ENCODE results near the gene C6orf89. TPM values are rescaled to one million over a fixed set of nuclear protein-coding genes. Genes with fewer than 3 reads are reported as not detected.
"Not testable (repeated sequence)": the region's sequence is repeated elsewhere in the genome, so short reads cannot be mapped to it uniquely, and the experiment has no call there.

Gene C6orf89
- total RNA-seq, 1 donor from 2014 or later: 57.4 TPM

DNA sequence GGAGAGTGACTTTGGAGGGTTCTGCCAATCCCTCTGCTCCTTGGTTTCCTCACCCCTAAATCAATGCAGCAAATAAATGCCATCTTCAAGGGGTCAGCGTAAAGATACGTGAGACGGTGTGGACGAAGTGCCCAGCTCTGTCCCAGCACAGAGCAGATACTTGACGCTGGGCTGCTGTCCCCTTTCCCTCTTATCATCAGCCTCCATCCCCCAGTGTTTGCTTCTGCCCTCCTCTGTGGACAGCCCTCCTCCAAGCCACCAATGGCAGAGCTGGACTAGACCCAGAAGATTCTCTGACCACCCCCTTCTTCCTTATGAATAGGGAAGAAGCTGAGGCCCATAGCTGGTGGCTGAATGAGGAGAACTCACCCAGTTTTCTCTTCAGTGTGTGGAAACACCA lies 51.1 kb downstream of the C6orf89 start:
- H3K4me1 Mint-ChIP-seq (ENCODE audit: low read depth): peaks cover 64% of the 10 kb centered on the region
- TF ChIP-seq, protein P1, sequence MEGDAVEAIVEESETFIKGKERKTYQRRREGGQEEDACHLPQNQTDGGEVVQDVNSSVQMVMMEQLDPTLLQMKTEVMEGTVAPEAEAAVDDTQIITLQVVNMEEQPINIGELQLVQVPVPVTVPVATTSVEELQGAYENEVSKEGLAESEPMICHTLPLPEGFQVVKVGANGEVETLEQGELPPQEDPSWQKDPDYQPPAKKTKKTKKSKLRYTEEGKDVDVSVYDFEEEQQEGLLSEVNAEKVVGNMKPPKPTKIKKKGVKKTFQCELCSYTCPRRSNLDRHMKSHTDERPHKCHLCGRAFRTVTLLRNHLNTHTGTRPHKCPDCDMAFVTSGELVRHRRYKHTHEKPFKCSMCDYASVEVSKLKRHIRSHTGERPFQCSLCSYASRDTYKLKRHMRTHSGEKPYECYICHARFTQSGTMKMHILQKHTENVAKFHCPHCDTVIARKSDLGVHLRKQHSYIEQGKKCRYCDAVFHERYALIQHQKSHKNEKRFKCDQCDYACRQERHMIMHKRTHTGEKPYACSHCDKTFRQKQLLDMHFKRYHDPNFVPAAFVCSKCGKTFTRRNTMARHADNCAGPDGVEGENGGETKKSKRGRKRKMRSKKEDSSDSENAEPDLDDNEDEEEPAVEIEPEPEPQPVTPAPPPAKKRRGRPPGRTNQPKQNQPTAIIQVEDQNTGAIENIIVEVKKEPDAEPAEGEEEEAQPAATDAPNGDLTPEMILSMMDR (IDR thresholded peaks at IDR 0.05): no peak
- H3K9me3 Mint-ChIP-seq (ENCODE audit: low read depth): no peaks in the 10 kb centered on the region
- no peak for DNase-seq (ENCODE audit: low spot score)
- H3K27me3 Mint-ChIP-seq (ENCODE audit: low read depth): no peaks in the 10 kb centered on the region
- H3K27ac Mint-ChIP-seq (ENCODE audit: unreplicated experiment): peak overlapping the region; percentile 78
- H3K36me3 Mint-ChIP-seq (ENCODE audit: low read depth): no peaks in the 10 kb centered on the region
- no peak overlapping the region for H3K4me3 Mint-ChIP-seq (ENCODE audit: unreplicated experiment)

DNA sequence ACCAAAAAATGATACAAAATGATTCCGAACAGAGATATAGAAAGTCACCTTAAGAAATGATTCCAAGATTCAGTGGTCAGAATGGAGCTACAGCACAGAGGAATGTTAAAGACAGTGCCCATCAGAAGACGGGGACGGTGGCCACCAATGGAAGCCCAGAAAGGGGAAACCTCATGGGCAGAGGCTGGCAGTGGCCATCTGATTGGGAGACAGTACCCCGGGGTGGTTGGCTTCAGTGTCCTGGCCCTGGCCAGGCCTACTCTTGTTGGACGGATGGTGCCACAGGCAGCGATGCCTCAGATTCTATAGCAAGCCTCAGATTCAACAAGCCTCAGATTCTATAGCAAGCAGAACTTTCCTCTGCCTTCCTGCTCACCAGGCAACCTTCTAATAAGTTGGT lies 52.1 kb downstream of the C6orf89 start:
- H3K4me3 Mint-ChIP-seq (ENCODE audit: unreplicated experiment): no peak overlapping the region
- no peaks in the 10 kb centered on the region for H3K9me3 Mint-ChIP-seq (ENCODE audit: low read depth)
- TF ChIP-seq, protein P1 (IDR thresholded peaks at IDR 0.05): no peak
- no peak for DNase-seq (ENCODE audit: low spot score)
- peaks cover 55% of the 10 kb centered on the region for H3K4me1 Mint-ChIP-seq (ENCODE audit: low read depth)
- no peaks in the 10 kb centered on the region for H3K36me3 Mint-ChIP-seq (ENCODE audit: low read depth)
- H3K27me3 Mint-ChIP-seq (ENCODE audit: low read depth): no peaks in the 10 kb centered on the region
- peak overlapping the region; percentile 34 for H3K27ac Mint-ChIP-seq (ENCODE audit: unreplicated experiment)

GRCh38 chr6:36938536-36938935 lies 52.8 kb downstream of the C6orf89 start:
- Mint-ChIP-seq H3K4me3 (ENCODE audit: unreplicated experiment) (no peak overlapping the region), H3K36me3 (ENCODE audit: low read depth) (no peaks in the 10 kb centered on the region), H3K4me1 (ENCODE audit: low read depth) (peaks cover 48% of the 10 kb centered on the region), H3K9me3 (ENCODE audit: low read depth) (no peaks in the 10 kb centered on the region), H3K27ac (ENCODE audit: unreplicated experiment) (peak overlapping the region; percentile 49), H3K27me3 (ENCODE audit: low read depth) (peaks cover 1% of the 10 kb centered on the region)
- DNase-seq (ENCODE audit: low spot score): no peak
- TF ChIP-seq, protein P1 (IDR thresholded peaks at IDR 0.05): no peak

GRCh38 chr6:36939005-36939404 lies 53.3 kb downstream of the C6orf89 start:
- H3K36me3 Mint-ChIP-seq (ENCODE audit: low read depth); H3K9me3 Mint-ChIP-seq (ENCODE audit: low read depth); H3K4me3 Mint-ChIP-seq (ENCODE audit: unreplicated experiment); H3K27me3 Mint-ChIP-seq (ENCODE audit: low read depth); DNase-seq (ENCODE audit: low spot score): not testable (repeated sequence)
- Mint-ChIP-seq H3K27ac (ENCODE audit: unreplicated experiment) (peak overlapping the region; percentile 77), H3K4me1 (ENCODE audit: low read depth) (peaks cover 44% of the 10 kb centered on the region)

DNA sequence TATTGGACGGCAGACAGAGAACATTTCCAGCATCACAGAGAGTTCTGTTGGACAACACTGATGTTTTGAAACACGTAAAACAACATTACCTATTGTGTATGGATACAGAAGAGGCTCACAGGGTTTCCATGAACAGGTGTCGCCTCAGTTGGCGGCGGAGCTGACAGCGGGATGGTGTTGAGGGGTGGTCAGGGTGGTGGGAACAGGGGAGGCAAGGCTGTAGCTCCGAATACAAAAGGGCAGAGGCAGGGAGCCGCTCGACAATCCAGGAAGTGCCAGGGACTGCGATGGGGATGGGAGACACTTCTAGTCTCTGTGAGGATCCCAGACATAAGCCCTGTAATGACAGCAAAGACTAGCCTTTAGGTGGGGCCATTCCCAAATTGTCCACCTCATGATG lies 54.3 kb downstream of the C6orf89 start:
- TF ChIP-seq, protein P1 (IDR thresholded peaks at IDR 0.05): no peak
- H3K9me3 Mint-ChIP-seq (ENCODE audit: low read depth): no peaks in the 10 kb centered on the region
- peaks cover 1% of the 10 kb centered on the region for H3K27me3 Mint-ChIP-seq (ENCODE audit: low read depth)
- no peaks in the 10 kb centered on the region for H3K36me3 Mint-ChIP-seq (ENCODE audit: low read depth)
- H3K27ac Mint-ChIP-seq (ENCODE audit: unreplicated experiment): no peak overlapping the region
- H3K4me1 Mint-ChIP-seq (ENCODE audit: low read depth): peaks cover 40% of the 10 kb centered on the region
- H3K4me3 Mint-ChIP-seq (ENCODE audit: unreplicated experiment): no peak overlapping the region
- DNase-seq (ENCODE audit: low spot score): no peak

DNA sequence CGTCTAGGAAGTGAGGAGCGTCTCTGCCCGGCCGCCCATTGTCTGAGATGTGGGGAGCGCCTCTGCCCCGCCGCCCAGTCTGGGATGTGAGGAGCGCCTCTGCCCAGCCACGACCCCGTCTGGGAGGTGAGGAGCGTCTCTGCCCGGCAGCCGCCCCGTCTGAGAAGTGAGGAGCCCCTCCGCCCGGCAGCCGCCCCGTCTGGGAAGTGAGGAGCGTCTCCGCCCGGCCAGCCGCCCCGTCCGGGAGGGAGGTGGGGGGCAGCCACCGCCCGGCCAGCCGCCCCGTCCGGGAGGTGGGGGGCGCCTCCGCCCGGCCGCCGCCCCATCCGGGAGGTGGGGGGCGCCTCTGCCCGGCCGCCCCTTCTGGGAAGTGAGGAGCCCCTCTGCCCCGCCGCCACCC lies 55.8 kb downstream of the C6orf89 start:
- not testable (repeated sequence) for H3K4me3 Mint-ChIP-seq (ENCODE audit: unreplicated experiment); H3K36me3 Mint-ChIP-seq (ENCODE audit: low read depth); H3K27ac Mint-ChIP-seq (ENCODE audit: unreplicated experiment); H3K27me3 Mint-ChIP-seq (ENCODE audit: low read depth); H3K9me3 Mint-ChIP-seq (ENCODE audit: low read depth); DNase-seq (ENCODE audit: low spot score)
- H3K4me1 Mint-ChIP-seq (ENCODE audit: low read depth): peaks cover 26% of the 10 kb centered on the region

GRCh38 chr6:36942329-36942728 lies 56.6 kb downstream of the C6orf89 start:
- not testable (repeated sequence) for H3K36me3 Mint-ChIP-seq (ENCODE audit: low read depth); H3K27ac Mint-ChIP-seq (ENCODE audit: unreplicated experiment); DNase-seq (ENCODE audit: low spot score); H3K27me3 Mint-ChIP-seq (ENCODE audit: low read depth); H3K4me3 Mint-ChIP-seq (ENCODE audit: unreplicated experiment); H3K9me3 Mint-ChIP-seq (ENCODE audit: low read depth)
- peaks cover 19% of the 10 kb centered on the region for H3K4me1 Mint-ChIP-seq (ENCODE audit: low read depth)
